ENCODE measurements around the gene IFNGR1. TPM values are rescaled to one million over a fixed set of nuclear protein-coding genes. Genes with fewer than 3 reads are reported as not detected.

Gene IFNGR1
- 9.5 and 11.0 TPM in 2 replicates for total RNA-seq (2014; rRNA removed; shearing (Covaris generic))

DNA sequence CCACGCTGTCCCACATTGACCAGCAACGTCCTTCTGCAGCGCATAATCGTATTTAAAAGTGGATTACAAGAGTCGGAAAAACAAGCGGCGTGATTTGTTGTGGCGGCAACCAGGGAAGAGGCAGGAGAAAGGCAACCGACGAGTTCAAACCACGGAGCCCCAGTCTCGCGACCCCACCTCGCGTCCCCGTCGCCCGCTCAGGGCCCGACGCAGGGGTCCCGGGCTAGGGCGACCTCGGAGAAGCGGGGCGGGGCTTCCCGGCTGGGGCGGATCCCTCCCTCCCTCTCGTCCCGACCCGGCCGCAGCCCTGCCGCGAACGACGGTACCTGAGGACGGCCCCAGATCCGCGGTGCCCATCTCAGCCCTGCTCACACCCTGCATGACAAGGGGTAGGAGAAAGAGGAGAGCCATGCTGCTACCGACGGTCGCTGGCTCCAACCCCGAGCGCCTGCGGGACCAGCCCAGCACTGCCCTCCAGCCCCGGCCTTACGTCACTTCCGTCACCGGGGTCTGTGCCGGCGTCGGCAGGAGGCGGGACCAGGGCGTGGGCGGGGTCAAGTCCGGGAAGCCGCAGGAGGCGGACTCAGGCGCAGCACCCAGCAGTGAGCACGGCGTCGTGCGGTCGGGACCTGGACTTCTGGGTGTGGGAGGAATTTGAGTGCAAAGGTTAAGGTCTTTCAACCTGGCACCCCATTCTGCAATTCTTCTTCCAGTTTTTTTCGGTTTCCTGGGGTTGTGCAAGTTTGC is at the start of gene IFNGR1:
Gene IFNGR1, minus strand, starts transcription at position 469 of the 747 bp plus-strand sequence. Its CDS starts 58 bp downstream, at position 411.

DNA sequence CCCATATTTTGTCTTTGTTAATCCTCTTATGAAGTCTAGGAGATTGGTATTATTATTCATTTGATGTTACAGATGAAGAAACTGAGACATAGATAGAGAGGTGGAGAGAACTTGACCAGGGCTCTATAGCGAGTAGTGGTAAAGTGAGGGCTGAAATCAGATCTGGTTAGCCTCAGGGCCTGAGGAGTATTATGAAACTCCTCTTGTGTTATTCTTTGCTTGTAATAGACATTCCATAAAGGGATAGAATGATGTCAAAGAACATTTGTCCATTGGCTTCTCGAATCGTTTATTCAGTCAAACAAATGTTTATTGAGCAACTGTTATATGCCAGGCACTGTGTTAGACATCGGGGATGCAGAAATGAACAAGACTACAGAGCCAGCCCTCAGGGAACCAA is 45.7 kb downstream of the IFNGR1 start, which contains the start of gene IL22RA2:
Gene IL22RA2, minus strand, starts transcription at position 144 of the 400 bp plus-strand sequence. CDS start 11,895 bp downstream, outside the sequence.

Other genes with a start within 250 kb of the IFNGR1 start
- gene IL20RA, start 174.4 kb downstream of the IFNGR1 start, total RNA-seq (2014; rRNA removed; shearing (Covaris generic)) = not detected in 2 replicates
- gene IL22RA2, start 45.7 kb downstream of the IFNGR1 start, total RNA-seq (2014; rRNA removed; shearing (Covaris generic)) = not detected in 2 replicates

Data from A375 (cell line).